GM12864 (cell line): ENCODE measurements around the gene CDCP1.

Source experiments
- DNase-seq: peaks from one replicate; pipeline ENCODE4 v3.0.0-alpha.2; 2011; ENCODE audit warnings: low read depth
- H3K4me3 ChIP-seq: 2 replicates; pipeline ENCODE4 v1.5.1; 2011; ENCODE audit warnings: mild to moderate bottlenecking, low read depth, low read length, control low read depth
- TF ChIP-seq, protein P1 (sequence below): IDR thresholded peaks from 2 replicates; pipeline ENCODE4 v1.5.1; 2011; ENCODE audit warnings: low read depth, mild to moderate bottlenecking, moderate library complexity, low read length, control low read depth, inconsistent platforms; ENCODE audit errors: missing control alignments

CDCP1 gene

DNA sequence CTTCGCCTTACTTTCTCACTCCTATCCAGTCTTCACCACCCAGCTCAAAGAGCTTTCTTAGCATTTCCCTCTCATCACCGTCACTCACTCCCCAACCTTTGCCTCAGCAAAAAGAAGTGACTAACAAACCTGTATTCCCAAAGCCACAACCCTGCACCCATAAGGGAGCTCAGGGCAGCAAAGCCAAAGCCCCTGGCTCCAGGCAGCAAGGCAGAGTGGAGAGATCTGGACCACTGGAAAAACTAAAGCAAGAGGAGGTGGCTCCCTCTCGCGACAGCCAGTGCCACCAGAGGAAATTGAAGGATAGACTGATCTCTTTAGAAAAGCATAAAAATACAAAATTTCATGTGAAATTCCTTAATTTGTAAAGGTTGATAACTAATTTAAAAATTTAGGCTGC is 25.1 kb upstream of the CDCP1 start:
- DNase-seq = no peak
- no peak overlapping the region for H3K4me3 ChIP-seq
- TF ChIP-seq, protein P1, sequence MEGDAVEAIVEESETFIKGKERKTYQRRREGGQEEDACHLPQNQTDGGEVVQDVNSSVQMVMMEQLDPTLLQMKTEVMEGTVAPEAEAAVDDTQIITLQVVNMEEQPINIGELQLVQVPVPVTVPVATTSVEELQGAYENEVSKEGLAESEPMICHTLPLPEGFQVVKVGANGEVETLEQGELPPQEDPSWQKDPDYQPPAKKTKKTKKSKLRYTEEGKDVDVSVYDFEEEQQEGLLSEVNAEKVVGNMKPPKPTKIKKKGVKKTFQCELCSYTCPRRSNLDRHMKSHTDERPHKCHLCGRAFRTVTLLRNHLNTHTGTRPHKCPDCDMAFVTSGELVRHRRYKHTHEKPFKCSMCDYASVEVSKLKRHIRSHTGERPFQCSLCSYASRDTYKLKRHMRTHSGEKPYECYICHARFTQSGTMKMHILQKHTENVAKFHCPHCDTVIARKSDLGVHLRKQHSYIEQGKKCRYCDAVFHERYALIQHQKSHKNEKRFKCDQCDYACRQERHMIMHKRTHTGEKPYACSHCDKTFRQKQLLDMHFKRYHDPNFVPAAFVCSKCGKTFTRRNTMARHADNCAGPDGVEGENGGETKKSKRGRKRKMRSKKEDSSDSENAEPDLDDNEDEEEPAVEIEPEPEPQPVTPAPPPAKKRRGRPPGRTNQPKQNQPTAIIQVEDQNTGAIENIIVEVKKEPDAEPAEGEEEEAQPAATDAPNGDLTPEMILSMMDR = no peak

DNA sequence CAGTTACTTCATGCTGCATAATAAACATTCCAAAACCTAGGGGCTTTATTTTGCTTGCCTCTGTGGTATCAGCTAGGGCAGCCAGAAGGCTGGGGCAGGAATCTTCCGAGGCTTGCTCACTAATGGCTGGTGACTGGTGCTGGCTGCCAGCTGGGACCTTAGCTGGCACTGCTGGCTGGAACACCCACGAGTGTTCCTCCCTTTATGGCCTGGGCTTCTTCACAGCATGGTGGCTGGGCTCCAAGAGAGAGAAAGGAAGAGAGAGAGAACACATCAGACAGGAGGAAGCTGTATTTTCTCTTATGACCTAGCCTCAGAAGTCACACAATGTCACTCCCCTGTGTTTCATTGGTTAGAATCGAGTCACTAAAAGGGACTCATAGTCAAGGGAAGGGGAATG is 23.9 kb upstream of the CDCP1 start:
- no peak for DNase-seq
- TF ChIP-seq, protein P1 = no peak
- H3K4me3 ChIP-seq = no peak overlapping the region

DNA sequence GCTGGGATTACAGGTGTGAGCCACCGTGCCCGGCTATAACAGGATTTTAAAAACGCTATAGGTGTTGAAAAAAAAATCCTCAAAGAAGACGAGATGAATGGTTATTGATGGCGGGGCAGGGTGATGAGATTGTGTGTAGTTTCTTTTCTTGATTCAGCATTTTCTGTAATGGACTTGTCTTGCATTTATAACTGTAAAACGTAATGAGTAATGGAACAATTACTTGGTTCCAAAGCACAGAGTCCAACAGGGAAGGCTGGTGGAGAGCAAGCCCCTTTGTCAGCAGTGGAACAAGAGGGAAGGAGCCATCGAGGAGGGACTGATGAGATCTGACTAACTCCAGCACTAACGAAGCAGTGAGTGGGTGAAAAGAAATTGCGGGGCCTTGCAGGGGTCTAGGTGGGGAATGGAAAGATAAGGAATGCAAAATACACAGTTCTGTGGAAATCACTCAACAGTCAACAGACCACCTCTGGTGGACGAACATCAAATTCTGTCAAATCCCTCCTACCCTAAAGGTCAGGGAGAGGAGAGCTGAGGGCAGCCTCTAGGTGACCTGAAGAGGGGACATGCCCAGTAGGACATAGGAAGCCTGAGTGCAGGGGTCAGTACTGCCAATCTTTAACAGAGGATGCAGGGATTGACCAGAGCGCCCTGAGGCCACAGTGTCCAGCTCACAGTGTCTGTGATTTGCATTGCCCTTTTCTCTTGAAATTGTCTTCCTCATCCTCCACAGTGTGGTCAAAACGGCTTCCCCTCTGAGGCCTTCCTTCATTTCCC is 23.1 kb upstream of the CDCP1 start:
- no peak overlapping the region for H3K4me3 ChIP-seq
- TF ChIP-seq, protein P1 = no peak
- DNase-seq = no peak

DNA sequence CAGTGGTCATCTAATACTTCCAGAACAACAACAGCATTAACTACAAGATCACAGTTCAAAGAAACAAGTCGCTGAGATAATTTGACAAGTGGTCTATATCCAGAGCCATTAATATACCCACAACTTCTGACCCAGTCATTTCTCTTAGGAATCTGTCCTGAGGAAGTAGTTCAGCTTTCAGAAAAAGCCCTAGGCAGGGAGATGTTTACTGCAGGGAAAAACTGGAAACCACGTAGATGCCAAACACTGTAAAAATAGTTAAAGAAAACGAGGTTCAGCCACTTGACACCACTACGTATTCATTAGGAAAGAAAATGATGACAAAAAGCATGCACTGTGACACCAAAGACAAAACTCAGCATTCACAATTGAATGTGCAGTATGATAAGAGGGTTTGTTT is 22.3 kb upstream of the CDCP1 start:
- no peak overlapping the region for H3K4me3 ChIP-seq
- DNase-seq = no peak
- TF ChIP-seq, protein P1 = no peak

DNA sequence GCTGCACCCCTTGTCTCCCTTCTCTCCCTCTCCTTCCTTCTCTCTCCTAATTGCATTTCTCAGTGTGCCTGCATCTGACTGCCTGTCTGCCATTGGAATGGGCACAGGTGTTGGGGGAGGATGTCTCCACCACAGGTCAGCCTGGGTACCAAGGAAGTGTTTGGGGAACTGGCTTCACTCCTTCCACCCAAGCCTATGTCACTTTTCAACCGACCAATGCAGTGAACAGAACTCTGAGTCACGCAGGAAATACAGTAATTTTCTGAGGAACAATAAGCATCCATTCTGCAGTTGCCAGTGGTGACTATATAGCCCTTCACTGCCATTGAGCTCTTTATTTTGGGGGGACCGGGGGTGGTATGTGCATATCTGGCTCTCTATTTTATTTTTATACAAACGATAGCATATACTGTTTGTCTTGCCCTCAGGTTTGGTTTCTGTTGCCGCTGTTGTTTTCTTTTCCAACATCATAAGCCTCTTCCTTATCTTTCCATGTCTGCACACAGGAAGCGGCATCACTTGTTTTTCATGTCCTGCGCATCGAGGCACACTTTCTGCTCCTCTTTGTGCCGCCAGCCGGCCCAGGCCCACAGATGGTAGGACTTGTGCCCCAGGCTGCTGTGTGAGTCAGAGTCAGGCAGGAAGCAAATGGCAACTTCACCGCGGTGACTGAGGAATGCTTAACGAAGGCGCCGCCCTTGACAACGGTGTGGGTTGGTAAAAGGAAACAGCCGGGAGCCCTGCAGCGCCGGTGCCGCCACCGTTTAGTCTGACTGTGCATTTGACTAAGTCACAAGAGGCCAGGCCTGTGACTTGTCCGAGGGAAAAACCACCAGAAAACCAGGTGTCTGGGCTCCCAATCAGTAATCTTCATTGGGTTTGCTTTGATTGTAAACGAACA is 21.1 kb upstream of the CDCP1 start:
- peak; percentile 10 for DNase-seq
- TF ChIP-seq, protein P1 = no peak
- no peak overlapping the region for H3K4me3 ChIP-seq

DNA sequence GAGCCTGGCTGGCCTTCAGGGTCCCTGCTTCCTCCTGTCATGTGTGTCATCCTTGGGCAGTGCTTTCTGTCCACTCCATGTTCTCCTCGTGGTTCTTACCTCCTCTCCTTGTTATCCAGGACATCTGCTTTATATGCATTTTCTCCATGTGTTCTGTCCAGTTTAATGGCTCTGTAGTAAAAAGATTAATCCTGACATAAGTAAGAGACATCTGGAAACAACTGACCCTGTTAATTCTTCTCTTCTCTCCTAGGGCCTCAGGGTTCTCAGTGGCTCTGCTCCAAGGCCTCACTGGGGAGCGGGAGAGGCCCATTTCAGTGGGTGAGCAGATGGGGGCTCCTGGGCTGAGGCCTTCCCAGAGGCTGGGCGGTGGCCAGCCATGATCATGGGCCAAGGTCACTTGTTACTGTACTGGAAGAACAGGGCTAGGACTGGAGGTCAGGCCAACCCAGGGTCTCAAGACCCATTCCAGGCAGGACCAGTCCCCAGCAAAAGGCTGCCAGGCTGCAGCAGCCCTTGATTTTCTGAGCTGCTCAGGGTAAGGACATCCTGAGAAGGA is 20.2 kb upstream of the CDCP1 start:
- TF ChIP-seq, protein P1 = no peak
- no peak for DNase-seq
- no peak overlapping the region for H3K4me3 ChIP-seq
